Right lobe of liver (tissue), 6 donors: ENCODE data around the gene HMGXB4. TPM values are rescaled to one million over a fixed set of nuclear protein-coding genes. Genes with fewer than 3 reads are reported as not detected.
A peak's percentile ranks its signal among the peaks of the same experiment; 100 is the strongest.

Experiments used
- ATAC-seq, 4 donors: fragments of 200-7000 bp; cut with Tn5 transposase; one replicate each; pipeline ENCODE4 v1.9.1; 2020; ENCODE audit warnings: mild to moderate bottlenecking in 4 of 4, moderate library complexity in 4 of 4
- DNase-seq, 3 donors: peaks; one replicate each; pipeline ENCODE4 v3.0.0-alpha.2; 2020
- H3K27ac ChIP-seq, 3 donors: fragments of 200-600 bp; one replicate each; pipeline ENCODE4 v1.8.0; 2022
- H3K27me3 ChIP-seq, 2 donors: fragments of 200-600 bp; one replicate each; pipeline ENCODE4 v1.8.0; 2022
- H3K36me3 ChIP-seq, 4 donors: fragments of 200-600 bp; sonication (generic) in 1 of 4; one replicate each; pipeline versions ENCODE4 v1.5.1 to v1.8.0; 2017 to 2022; ENCODE audit warnings: control low read depth in 1 of 4
- H3K4me1 ChIP-seq, 4 donors: fragments of 200-600 bp; sonication (generic) in 1 of 4; one replicate each; pipeline versions ENCODE4 v1.5.1 to v1.8.0; 2017 to 2022; ENCODE audit warnings: control low read depth in 1 of 4
- H3K4me3 ChIP-seq, 3 donors: fragments of 200-600 bp; one replicate each; pipeline ENCODE4 v1.8.0; 2022
- H3K9me3 ChIP-seq, 4 donors: fragments of 200-600 bp; sonication (generic) in 1 of 4; one replicate each; pipeline versions ENCODE4 v1.5.1 to v1.8.0; 2017 to 2022; ENCODE audit warnings: control low read depth in 1 of 4
- POLR2A ChIP-seq: fragments of 450-650 bp; IDR thresholded peaks from one replicate; pipeline ENCODE4 v1.6.1; 2017; ENCODE audit warnings: antibody characterized with exemption, mild to moderate bottlenecking
- WGBS: methylation state at CpG from one replicate; pipeline ENCODE4 v1.1.6; 2018; ENCODE audit warnings: low coverage, low lambda C conversion rate; ENCODE audit not compliant: insufficient coverage; ENCODE audit errors: missing lambda C conversion rate; 5-methylcytosine and 5-hydroxymethylcytosine counted together
- intact Hi-C, 2 donors: fragments of 100-400 bp; cut with DNase I; formaldehyde crosslinking; loops; one replicate each; pipeline versions ENCODE4 v1.11.2 to v1.14.1; 2022
- long read RNA-seq: library from polyadenylated mRNA; unstranded; transcript quantifications from one replicate; pipeline ENCODE4 v2.0.0, GENCODE V29; 2019
- total RNA-seq, 6 experiments: library from RNA; depleted of rRNA in 2 of 6; stranded (reverse); fragments of >200 nt in 2 of 6; fragmentation: NEBNext Ultra II Directional in 3 of 6; extraction: Animal tissue kit (Norgen Biotek cat#: 25700) in 3 of 6; gene quantifications; one replicate each; pipeline versions ENCODE4 v1.1.0 to v1.2.4, GENCODE V29; 2016 to 2023
- TF ChIP-seq, protein P1 (sequence below), 4 donors: fragments of 200-600 bp in 3 of 4; fragments of 450-650 bp in 1 of 4; IDR thresholded peaks; one replicate each; pipeline versions ENCODE4 v1.5.1 to v1.8.0; 2016 to 2022; ENCODE audit warnings: antibody characterized with exemption in 4 of 4, mild to moderate bottlenecking in 2 of 4
- donor health status: DM: no; HTN: yes; CAD: no.
- donor health status: DM: no; HTN: no; CAD: no.
- donor health status: DM: no; HTN: no; CAD: no.
- donor health status: DM: no; HTN: yes; CAD: no.
- donor health status: DM: no; HTN: yes; CAD: no.

The HMGXB4 gene, protein sequence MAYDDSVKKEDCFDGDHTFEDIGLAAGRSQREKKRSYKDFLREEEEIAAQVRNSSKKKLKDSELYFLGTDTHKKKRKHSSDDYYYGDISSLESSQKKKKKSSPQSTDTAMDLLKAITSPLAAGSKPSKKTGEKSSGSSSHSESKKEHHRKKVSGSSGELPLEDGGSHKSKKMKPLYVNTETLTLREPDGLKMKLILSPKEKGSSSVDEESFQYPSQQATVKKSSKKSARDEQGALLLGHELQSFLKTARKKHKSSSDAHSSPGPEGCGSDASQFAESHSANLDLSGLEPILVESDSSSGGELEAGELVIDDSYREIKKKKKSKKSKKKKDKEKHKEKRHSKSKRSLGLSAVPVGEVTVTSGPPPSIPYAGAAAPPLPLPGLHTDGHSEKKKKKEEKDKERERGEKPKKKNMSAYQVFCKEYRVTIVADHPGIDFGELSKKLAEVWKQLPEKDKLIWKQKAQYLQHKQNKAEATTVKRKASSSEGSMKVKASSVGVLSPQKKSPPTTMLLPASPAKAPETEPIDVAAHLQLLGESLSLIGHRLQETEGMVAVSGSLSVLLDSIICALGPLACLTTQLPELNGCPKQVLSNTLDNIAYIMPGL
- total RNA-seq, result 1 to 10 TPM; 4.6 to 8.2 (median 5.7) TPM
- long read RNA-seq, partial matches to known transcripts, result 0 of 3 reads
- long read RNA-seq, other reads (novel, unspliced or antisense), result 2 of 3 reads

DNA sequence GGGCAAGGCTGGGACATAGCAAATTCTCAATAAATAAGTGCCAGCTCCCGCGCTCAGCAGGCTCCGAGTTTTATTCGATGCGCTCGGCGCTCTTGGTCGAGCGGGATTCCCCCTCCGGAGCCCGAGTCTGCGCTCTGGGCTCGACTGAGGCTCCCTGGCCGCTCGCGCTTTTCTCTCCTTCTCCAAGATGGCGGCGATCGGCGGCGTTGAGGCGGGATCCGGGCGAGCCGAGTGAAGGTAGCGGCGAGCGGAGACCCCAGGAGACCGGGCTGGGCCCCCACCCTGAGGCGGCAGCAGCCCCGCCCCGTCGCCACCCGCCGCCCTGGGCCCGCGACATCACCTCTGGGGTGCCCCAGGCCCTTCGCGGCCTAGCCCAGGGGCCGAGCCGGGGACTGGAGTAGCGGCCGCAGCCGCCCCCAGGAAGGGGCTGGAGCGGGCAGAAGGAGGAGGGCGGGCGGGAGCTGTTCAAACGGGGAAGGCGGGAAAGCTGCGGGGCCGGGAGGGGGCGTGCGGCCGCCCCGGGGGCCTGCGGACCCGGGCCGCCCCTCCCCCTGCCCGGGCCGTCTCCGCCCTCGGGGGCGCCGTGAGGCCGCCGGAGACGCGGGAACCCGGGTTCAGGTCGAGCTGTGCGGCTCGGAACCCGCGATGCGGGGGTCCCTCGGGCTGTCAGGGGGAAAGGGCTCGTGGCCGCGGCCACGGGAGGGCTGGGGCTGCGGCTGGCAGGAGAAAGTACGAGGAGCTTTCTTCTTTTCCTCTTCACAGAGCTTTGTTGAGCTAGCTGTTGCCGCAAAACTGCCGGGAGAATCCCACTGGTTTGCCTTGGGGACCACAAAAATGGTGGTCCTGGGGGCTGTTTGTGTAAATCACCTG is at the start of gene HMGXB4:
Gene HMGXB4, plus strand, starts transcription at position 173 of the 870 bp plus-strand sequence. CDS start 4,898 bp downstream, outside the sequence.
- 2% methylated on average over 13 of the region's 84 CpGs for WGBS
- H3K9me3 ChIP-seq, result no peaks in the 10 kb centered on the region
- TF ChIP-seq, protein P1, sequence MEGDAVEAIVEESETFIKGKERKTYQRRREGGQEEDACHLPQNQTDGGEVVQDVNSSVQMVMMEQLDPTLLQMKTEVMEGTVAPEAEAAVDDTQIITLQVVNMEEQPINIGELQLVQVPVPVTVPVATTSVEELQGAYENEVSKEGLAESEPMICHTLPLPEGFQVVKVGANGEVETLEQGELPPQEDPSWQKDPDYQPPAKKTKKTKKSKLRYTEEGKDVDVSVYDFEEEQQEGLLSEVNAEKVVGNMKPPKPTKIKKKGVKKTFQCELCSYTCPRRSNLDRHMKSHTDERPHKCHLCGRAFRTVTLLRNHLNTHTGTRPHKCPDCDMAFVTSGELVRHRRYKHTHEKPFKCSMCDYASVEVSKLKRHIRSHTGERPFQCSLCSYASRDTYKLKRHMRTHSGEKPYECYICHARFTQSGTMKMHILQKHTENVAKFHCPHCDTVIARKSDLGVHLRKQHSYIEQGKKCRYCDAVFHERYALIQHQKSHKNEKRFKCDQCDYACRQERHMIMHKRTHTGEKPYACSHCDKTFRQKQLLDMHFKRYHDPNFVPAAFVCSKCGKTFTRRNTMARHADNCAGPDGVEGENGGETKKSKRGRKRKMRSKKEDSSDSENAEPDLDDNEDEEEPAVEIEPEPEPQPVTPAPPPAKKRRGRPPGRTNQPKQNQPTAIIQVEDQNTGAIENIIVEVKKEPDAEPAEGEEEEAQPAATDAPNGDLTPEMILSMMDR (IDR thresholded peaks at IDR 0.05), result peak in 1 of 4 donors; percentile 17
- TF ChIP-seq POLR2A, result peak; percentile 27
- peaks cover 0 to 20% (median 5%) of the 10 kb centered on the region in 4 donors for H3K4me1 ChIP-seq
- intact Hi-C loops, result no loop called here
- peaks cover 0 to 5% (median 0%) of the 10 kb centered on the region in 4 donors for H3K36me3 ChIP-seq
- DNase-seq (peak; percentile 89 to 93 (median 92)), ATAC-seq (peak; percentile 95 to 97 (median 96))
- H3K27me3 ChIP-seq, result no peaks in the 10 kb centered on the region
- peak within 1 kb of the TSS; percentile 79 to 88 (median 79) for H3K4me3 ChIP-seq
- H3K27ac ChIP-seq, result peak within 1 kb of the TSS; percentile 96 to 98 (median 97)

DNA sequence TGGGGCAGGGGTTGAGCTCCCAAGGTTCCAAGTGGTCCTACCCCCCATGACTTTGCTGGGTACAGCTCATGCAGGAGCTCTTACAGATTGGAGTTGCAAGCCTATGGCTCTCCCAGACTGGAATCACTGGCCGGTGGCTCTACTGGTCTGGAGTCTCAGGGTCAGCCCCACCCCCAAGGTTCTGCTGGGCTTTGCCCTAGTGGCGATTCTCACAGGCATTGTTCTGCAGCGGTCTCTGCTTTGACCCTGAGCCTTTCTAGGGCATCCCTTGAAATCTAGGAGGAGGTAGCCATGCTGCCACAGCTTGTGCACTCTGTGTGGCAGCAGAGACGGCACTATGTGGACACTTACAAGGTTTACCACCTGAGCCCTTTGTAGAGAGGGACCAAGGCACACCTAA is 49.3 kb upstream of the HMGXB4 start:
- intact Hi-C loops, result no loop called here
- ATAC-seq (no peak), DNase-seq (no peak)
- TF ChIP-seq, protein P1 (IDR thresholded peaks at IDR 0.05), result no peak
- no peak for TF ChIP-seq POLR2A
- Histone ChIP-seq H3K4me3 (no peak overlapping the region), H3K27ac (no peak overlapping the region), H3K9me3 (no peaks in the 10 kb centered on the region), H3K27me3 (no peaks in the 10 kb centered on the region), H3K36me3 (no peaks in the 10 kb centered on the region), H3K4me1 (no peaks in the 10 kb centered on the region)
- WGBS, result 50% methylated on average over 1 of the region's 4 CpGs

DNA sequence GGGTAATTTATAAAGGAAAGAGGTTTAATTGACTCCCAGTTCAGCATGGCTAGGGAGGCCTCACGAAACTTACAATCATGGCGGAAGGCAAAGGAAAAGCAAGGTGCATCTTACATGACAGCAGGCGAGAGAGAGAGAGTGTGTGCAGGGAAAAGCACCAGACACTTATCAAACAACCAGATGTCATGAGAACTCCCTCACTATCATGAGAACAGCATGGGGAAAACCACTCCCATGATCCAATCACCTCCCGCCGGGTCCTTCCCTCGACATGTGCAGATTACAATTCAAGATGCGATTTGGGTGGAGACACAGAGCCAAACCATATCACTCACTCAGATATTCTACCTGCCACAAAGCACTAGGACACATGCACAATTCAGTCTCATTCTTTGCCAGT is 48.1 kb upstream of the HMGXB4 start:
- Histone ChIP-seq H3K27ac (no peak overlapping the region), H3K4me3 (no peak overlapping the region), H3K36me3 (no peaks in the 10 kb centered on the region), H3K4me1 (no peaks in the 10 kb centered on the region), H3K27me3 (no peaks in the 10 kb centered on the region), H3K9me3 (no peaks in the 10 kb centered on the region)
- no peak for ATAC-seq
- intact Hi-C loops, result no loop called here
- TF ChIP-seq, protein P1 (IDR thresholded peaks at IDR 0.05), result no peak
- TF ChIP-seq POLR2A, result no peak
- DNase-seq, result no peak
- 79% methylated on average over 7 of the region's 7 CpGs for WGBS

DNA sequence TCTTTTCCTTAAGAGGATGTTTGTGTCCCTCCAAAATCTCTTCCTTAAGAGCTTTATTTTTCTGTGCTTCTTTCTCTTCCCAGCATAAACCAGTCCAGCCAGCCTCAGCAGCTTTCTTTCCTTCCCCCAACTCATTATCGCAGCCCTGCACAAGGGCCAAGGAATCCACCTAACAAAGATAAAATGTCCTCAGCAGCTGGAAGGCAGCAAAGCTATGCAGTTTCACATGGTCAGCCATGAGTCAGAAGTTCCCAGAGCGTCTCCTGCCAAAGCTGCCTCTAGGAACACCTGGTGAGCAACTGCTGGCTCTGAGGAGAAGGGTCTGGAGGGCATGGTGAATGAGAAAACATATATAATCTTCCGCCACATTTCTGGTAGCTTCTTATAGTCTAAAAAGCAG is 45.3 kb upstream of the HMGXB4 start:
- DNase-seq (no peak), ATAC-seq (no peak)
- Histone ChIP-seq H3K9me3 (no peaks in the 10 kb centered on the region), H3K36me3 (no peaks in the 10 kb centered on the region), H3K4me1 (no peaks in the 10 kb centered on the region), H3K27me3 (no peaks in the 10 kb centered on the region), H3K27ac (no peak overlapping the region), H3K4me3 (no peak overlapping the region)
- TF ChIP-seq, protein P1 (IDR thresholded peaks at IDR 0.05), result no peak
- TF ChIP-seq POLR2A, result no peak
- WGBS, result 36% methylated on average over 3 of the region's 3 CpGs
- intact Hi-C loops, result no loop called here
